ENCODE data around the gene SHD.

DNA sequence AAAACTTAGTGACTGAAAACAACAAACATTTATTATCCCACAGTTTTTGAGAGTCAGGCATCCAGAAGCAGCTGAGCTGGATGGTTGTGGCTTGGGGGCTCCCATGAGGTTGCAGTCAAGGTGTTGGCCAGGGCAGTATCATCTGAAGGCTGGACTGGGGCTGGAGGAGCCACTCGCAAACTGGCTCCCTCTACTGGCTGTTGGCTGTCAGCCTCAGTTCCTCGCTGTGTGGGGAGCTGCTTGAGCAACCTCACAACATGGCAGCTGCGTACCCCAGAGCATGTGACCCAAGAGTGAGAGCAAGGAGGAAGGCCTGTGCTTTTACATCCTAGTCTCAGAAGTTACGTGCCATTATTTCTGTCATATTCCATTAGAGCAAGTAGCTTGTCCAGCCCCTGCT is 22.5 kb upstream of the SHD start:
- TF ChIP-seq, protein P1, sequence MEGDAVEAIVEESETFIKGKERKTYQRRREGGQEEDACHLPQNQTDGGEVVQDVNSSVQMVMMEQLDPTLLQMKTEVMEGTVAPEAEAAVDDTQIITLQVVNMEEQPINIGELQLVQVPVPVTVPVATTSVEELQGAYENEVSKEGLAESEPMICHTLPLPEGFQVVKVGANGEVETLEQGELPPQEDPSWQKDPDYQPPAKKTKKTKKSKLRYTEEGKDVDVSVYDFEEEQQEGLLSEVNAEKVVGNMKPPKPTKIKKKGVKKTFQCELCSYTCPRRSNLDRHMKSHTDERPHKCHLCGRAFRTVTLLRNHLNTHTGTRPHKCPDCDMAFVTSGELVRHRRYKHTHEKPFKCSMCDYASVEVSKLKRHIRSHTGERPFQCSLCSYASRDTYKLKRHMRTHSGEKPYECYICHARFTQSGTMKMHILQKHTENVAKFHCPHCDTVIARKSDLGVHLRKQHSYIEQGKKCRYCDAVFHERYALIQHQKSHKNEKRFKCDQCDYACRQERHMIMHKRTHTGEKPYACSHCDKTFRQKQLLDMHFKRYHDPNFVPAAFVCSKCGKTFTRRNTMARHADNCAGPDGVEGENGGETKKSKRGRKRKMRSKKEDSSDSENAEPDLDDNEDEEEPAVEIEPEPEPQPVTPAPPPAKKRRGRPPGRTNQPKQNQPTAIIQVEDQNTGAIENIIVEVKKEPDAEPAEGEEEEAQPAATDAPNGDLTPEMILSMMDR (IDR thresholded peaks at IDR 0.05): no peak
- TF ChIP-seq POLR2A (IDR thresholded peaks at IDR 0.05): no peak
